Activated CD4-positive, alpha-beta T cell treated with anti-CD3 and anti-CD28 coated beads, Interleukin-2, amount 50 U/mL, for 1 hour (primary cell): ENCODE results near the gene SLC34A3.
A peak's percentile ranks its signal among the peaks of the same experiment; 100 is the strongest.
"Not testable (repeated sequence)": the region's sequence is repeated elsewhere in the genome, so short reads cannot be mapped to it uniquely, and the experiment has no call there.

Experiments used
- DNase-seq: peaks from one replicate; pipeline ENCODE4 v3.0.0-alpha.2; 2020

The SLC34A3 gene

GRCh38 chr9:137231372-137232039 is 805 bp downstream of the SLC34A3 start:
- no peak for DNase-seq

- no peak for DNase-seq
Measured at GRCh38 chr9:137232101-137232500, 1.4 kb downstream of the SLC34A3 start.

DNA sequence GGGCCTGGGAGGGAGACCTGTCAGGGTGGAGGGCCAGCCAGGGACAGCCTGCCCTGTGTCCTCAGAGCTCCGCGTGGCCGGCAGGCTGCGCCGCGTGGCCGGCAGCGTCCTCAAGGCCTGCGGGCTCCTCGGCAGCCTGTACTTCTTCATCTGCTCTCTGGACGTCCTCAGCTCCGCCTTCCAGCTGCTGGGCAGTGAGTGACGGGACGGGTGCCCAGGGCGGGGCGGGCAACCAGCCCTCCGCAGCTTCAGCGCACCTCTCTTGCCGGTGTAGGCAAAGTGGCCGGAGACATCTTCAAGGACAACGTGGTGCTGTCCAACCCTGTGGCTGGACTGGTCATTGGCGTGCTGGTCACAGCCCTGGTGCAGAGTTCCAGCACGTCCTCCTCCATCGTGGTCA is 1.8 kb downstream of the SLC34A3 start:
- no peak for DNase-seq

- no peak for DNase-seq
Measured at GRCh38 chr9:137233143-137233980, 2.7 kb downstream of the SLC34A3 start.

GRCh38 chr9:137234055-137234697 is 3.5 kb downstream of the SLC34A3 start:
- no peak for DNase-seq

GRCh38 chr9:137234758-137235423 is 4.2 kb downstream of the SLC34A3 start:
- no peak for DNase-seq

DNA sequence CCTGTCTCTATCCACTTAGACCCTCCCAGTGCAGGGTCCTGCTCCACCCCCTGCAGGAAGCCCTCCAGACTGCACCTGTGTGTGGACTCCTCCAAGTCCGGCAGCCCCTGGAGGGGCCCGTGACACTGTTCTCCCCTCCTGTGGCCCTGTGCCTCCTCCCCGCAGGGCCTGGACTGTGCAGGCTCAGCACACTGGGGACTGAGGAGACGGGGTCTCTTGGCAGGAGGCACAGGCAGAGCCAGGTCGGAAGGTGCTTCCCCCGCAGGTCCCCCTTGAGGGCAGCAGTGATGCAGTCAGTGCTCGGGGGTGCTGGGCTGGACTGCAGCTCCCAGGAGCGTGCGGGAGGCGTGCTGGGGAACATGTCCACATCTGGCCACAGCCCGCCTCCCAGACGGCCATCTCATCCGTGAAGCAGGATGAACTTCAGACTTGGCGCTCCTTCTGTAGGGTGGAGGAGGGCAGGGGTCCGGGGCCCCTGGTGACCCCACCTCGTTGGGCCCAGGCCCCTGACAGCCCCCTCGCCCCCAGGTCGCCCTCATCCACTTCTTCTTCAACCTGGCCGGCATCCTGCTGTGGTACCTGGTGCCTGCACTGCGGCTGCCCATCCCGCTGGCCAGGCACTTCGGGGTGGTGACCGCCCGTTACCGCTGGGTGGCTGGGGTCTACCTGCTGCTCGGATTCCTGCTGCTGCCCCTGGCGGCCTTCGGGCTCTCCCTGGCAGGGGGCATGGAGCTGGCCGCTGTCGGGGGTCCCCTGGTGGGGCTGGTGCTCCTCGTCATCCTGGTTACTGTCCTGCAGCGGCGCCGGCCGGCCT is 4.9 kb downstream of the SLC34A3 start:
- no peak for DNase-seq

- DNase-seq = peak; percentile 92
Measured at GRCh38 chr9:137236238-137236935, 5.7 kb downstream of the SLC34A3 start.

DNA sequence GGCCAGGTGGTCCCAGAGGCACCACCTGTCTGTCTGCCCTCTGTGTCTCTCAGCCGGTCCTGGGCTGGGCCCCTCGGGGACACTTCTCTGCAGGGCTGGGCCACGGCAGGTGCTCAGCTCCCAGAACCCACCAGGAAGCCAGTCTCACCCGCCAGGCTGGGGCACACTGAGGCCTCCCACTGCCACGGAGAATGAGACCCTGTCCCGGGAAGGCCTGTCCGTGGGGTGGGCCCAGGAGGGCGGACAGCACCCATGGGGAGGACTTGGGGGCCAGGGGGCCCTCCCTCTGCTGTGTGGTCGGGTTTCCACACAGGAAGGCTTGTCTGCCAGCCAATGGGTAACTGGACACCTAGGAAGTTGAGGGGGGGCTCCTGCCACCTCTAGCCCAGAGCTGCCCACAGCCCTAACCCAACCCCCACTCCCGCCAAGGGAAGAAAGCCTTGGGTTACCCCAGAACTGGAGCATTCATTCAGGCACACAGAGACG is 6.3 kb downstream of the SLC34A3 start:
- no peak for DNase-seq

DNA sequence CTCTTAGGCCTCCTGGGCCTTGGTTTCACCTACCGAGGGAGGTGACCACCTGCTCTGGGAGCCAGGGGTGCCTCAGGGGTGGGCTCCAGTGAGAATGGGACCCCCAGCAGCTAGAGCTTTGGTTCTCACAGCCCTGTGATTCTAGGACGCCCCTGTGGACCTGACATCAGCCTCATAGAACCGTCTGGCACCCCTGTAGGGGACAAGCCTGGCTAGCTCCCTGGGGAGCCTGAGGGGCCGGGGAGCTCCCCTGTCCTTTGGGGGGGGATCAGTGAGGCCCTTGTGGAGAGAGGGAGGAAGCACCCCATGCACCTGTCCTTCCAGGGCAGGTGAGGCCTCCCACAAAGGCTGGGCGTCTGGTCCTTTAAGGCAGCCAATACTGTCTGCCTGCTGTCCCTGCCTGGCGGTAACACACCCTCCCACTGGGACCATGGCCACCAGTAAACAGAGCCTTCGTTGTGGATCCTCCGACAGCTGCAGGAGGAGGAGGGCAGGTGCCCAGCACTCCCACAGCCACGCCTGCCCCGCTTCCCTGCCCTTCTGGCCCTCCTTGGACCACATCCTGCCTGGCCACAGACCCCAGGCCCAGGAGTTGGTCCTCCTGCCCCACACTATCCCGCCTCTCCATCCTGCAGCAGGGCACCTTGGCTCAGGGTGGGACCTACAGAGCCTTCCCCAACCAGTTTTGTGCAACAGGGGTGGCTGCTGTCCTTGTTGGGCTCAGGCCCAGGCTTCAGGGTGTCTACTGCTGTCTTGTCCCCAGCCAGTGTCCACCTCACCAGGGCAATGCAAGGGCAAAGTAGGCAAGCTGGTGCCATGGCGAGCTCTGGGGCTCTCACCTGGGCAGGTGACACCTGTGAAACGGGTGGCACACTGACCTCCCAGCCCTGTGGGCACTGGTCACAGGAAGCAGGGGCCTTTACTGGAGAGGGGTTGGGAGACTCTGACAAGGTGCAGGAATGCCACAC is 7.3 kb downstream of the SLC34A3 start:
- DNase-seq = no peak

DNA sequence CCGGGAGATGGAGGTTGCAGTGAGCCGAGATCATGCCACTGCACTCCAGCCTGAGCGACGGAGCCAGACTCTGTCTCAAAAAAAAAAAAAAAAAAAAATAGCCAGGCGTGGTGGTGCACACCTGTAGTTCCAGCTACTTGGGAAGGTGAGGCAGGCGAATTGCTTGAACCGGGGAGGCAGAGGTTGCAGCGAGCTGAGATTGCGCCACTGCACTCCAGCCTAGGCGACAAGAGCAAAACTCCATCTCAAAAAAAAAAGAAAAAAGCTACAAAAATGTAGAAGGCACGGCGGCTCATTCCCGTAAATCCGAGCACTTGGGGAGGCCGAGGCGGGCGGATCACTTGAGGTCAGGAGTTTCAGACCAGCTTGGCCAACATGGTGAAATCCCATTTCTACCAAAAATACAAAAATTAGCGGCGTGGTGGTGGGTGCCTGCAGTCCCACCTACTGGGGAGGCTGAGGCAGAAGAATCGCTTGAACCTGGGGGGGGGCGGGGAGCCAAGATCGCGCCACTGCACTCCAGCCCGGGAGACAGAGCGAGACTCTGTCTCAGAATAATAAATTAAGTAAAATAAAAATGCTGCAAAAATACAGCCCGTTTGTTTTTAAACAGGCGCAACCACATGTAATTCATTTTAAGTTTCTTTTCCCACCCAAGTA is 9.0 kb downstream of the SLC34A3 start:
- not testable (repeated sequence) for DNase-seq

DNA sequence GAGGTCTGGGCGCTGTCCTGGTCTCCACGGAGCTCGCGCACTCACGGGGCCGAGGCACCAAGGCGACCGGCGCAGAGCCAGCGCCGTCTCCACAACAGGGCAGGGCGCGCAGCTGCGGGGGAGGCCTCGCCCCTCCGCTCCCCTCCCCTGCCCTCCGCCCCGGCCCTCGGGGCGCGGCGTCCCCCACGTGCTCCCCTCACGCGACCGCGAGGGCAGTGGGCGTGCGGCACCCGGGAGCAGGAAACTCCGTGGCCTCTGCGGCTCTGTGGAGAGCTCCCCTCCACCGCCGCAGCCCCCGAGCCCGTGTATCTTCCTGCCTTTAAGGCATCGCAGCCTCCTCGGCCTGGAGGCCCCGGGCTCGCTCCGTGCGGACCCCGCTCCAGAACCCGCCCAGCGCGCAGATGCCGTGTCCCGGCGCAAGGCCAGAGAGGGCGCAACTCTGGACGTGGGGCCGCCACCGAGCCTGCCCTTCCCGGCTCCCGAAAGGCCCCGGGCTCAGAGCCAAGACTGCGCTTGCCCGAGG is 9.7 kb downstream of the SLC34A3 start:
- DNase-seq = peak; percentile 54

DNA sequence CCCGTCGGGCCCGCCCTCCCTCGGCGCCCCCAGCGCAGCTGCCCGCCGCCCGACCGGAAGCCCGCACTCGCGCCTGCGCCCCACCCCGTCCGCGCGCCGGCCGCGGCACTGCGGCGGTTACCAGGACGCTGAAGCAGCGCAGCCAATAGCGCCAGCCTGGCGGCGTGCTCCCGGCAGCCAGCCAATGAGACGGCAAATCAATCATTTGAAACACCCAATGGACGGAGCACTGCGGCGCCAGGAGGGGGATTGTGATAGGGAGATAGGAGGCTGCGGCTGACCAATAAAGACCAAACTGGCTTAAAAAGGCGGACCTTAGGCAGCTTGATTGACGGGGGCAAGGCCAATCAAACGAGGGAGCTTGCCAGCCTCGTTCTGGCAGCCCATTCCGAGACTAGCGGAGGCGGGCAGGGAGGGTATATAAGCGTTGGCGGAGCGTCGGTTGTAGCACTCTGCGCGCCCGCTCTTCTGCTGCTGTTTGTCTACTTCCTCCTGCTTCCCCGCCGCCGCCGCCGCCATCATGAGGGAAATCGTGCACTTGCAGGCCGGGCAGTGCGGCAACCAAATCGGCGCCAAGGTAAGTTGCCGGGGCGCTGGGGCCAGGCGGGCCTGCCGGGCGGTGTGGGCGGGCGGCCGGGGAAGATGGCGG is 10.3 kb downstream of the SLC34A3 start, which contains the start of gene TUBB4B:
TUBB4B (plus strand) TSS at position 447 of the 649 bp plus-strand sequence; CDS start at position 521, 74 bp downstream.
- DNase-seq = peak; percentile 96

DNA sequence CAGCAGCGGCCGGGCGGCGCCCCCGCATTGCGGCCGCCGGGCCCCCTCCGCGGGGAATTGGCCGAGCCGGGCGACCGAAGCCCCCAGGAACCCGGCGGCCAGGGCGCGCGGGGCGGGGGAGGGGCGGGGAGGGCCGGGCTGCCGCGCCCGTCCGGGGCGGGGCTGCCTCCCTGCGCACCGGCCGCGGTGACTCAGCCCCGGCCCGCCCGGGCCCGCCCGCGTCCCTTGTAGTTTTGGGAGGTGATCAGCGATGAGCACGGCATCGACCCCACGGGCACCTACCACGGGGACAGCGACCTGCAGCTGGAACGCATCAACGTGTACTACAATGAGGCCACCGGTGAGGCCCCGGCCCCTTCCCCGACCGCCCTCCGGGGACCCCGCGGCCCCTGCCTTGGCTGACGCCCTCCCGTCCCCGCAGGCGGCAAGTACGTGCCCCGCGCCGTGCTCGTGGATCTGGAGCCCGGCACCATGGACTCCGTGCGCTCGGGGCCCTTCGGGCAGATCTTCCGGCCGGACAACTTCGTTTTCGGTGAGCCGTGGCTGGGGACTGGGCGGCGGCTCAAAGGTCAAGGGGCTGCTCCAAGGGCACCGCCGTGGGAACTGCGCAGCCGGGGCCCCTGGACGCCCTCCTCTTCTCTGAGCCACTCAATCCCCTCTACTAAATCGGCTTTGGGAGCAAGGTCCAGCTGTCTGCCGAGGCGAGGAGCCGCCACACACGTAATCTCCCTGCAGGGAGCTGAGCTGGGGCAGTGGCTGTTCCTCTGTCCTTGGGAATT is 11.0 kb downstream of the SLC34A3 start:
- peak; percentile 70 for DNase-seq

DNA sequence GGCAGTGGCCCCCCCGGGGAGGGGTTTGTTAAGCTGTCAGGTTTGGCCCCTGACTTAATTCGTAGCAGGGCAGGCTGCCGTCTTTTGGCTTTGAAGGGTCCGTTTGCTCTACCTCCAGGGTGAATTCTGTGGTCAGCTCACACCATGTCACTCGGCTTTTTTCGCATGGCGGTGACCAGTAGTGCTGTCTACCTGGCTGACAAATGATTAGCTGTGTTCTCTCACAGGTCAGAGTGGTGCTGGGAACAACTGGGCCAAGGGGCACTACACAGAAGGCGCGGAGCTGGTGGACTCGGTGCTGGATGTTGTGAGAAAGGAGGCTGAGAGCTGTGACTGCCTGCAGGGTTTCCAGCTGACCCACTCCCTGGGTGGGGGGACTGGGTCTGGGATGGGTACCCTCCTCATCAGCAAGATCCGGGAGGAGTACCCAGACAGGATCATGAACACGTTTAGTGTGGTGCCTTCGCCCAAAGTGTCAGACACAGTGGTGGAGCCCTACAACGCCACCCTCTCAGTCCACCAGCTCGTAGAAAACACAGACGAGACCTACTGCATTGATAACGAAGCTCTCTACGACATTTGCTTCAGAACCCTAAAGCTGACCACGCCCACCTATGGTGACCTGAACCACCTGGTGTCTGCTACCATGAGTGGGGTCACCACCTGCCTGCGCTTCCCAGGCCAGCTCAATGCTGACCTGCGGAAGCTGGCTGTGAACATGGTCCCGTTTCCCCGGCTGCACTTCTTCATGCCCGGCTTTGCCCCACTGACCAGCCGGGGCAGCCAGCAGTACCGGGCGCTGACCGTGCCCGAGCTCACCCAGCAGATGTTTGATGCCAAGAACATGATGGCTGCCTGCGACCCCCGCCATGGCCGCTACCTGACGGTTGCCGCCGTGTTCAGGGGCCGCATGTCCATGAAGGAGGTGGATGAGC is 11.8 kb downstream of the SLC34A3 start:
- no peak for DNase-seq

GRCh38 chr9:137243266-137243625 is 12.5 kb downstream of the SLC34A3 start:
- not testable (repeated sequence) for DNase-seq
